GM15510 (cell line): ENCODE data around the gene HECTD1.

Experiments used
- POLR2A ChIP-seq: IDR thresholded peaks from 3 replicates; pipeline ENCODE4 v1.6.1; 2011; ENCODE audit warnings: borderline replicate concordance; ENCODE audit not compliant: insufficient read length; ENCODE audit errors: extremely low read depth

HECTD1 gene

DNA sequence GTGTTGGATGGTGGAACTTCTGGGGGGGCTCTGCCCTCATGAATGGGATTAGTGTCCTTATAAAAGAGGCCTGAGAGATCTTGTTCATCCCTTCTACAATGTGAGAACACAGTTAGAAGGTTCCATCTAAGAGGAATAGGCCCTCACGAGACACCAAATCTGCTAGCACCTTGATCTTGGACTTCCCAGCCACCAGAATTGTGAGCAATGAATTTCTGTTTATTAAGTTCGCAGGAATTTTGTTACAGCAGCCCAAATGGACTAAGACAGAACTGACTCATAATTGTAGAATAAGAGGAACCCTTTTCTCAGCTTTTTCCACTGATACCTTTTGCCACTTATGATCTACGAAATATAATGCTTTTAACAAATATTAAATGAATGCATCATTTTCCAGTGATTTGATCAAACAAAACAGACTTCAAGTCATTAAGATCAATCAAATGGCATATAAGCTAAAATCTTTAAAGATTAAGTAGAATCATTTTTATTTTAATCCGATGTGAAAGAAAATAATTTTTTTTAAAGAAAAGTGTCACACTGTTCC lies 68.2 kb downstream of the HECTD1 start:
- no peak for TF ChIP-seq POLR2A

DNA sequence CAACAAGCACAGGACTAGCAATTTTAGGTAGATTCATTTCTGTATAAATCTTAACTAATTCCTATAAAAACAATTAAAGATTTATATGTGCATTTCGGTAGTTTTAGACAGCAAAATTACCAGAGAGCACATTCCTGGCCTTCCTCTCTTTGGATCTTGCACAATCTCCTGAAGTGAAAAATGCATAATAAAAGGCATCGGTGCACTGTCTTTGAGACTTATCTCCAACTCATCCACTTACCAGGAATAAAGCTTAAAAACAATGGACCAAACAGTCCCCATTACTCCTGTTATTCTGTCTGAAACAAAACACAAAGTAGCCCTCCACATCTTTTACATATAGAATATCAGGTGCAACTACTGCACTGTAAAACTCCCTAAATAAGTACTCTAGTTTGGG lies 69.3 kb downstream of the HECTD1 start:
- no peak for TF ChIP-seq POLR2A

DNA sequence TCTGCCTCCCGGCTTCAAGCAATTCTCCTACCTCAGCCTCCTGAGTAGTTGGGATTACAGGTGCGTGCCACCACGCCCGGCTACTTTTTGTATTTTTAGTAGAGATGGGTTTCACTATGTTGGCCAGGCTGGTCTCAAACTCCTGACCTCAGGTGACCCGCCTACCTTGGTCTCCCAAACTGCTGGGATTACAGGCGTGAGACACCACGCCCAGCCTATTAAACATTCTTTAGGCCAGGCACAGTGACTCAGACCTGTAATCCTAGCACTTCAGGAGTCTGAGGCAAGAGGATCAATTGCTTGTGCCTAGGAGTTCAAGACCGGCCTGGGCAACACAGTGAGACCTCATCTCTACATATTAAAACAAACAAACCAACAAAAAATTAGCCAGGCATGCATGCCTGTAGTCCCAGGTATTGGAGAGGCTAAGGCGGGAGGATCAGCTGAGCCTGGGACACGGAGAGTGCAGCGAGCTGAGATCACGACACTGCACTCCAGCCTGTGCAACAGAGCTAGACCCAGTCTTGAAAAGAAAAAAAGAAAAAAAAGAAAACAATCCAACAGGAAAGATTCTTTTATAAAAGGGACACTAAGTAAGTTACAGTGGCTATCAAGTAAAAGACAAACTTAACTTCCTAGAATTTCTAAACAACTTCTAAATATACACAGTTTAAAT lies 70.2 kb downstream of the HECTD1 start:
- TF ChIP-seq POLR2A, result no peak

DNA sequence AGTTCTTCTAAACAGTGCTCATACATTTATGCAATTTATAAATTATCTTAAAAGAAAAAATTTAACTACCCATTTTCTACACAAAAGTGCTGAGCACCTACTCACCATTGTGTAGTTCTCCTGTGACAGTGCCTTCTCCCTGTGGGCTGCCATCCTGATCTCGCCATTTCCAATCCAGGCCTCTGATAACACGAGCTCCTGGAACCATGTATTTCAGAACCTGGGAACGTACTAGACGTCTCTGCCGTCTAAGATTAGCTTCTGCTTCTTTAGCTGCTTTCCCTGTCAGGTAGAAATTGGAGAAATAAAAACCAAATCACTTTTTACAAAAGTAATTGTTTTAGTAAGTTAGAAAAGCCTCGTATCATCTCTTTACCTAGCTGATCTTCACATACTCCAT lies 74.5 kb downstream of the HECTD1 start:
- TF ChIP-seq POLR2A, result no peak

DNA sequence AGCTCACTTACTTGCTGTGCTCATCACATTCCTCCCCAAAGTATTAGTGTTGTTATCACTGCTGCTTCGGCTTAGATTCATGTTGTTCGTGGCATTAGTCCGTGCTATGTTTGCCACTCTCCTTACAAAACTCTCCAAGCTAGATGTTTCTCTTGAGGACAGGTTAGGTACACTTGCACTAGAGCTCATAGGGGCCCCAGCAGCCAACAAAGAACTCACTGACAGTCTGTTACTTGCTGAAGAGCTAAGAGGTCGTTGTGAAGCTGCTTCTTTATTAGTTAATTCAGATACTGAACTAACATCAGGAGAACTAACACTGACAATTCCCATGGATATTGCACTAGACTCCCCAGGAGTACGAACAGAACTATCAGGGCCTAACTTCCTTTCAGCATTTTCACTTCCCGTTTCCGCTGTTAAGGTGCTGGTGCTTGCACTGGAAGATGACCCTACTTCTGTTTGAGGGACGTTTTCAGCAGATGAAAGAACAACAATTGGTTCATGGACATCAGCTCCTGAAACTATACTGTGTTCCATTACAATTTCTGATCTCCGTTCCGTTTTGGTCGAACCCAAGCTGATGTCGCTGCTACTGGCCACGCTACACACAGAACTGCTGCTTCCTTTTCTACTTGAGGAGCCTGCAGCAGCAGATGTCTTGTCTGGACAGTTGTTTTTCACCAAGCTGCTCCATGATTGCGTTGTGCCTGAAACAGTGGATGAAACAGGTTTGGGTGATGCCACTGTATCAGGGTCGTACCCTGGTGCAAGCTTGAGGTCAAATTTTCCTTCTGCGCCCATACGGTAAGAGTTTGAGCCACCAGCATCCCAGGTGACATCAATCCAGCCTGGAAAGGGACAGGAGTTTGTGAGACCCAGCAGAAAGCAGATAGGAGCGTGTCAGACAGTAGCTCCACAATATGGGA lies 78.7 kb downstream of the HECTD1 start:
- no peak for TF ChIP-seq POLR2A

DNA sequence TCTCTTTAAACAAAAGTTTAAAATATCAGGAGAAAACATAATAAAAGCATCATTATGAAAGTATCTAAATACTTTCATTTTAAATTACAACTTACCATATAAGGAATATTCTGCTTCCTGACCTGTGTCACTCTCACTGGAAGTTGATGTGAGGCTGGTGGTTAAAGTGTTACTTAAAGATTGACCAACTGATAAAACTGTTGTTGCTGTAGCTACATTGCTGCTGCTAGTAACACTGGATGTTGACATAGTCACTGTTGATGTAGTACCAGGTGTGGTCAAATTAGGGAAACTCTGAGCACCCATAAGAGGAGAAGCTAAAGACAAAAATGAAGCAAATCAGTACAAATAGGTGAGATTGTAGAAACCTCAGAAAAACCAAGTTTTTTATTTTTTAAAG lies 79.9 kb downstream of the HECTD1 start:
- no peak for TF ChIP-seq POLR2A

DNA sequence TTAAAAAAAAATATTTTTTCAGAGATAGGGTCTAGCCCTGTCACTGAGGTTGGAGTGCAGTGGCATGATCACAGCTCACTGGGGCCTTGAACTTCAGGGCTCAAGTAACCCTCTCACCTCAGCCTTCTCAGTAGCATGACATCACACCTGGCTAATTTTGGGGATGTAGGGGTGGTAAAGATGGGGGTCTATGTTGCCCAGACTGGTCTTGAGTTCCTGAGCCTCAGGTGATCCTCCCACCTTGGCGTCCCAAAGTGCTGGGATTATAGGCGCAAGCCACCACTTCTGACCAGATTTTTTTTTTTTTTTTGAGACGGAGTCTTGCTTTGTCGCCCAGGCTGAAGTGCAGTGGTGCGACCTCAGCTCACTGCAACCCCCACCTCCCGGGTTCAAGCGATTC lies 80.9 kb downstream of the HECTD1 start:
- TF ChIP-seq POLR2A, result no peak

DNA sequence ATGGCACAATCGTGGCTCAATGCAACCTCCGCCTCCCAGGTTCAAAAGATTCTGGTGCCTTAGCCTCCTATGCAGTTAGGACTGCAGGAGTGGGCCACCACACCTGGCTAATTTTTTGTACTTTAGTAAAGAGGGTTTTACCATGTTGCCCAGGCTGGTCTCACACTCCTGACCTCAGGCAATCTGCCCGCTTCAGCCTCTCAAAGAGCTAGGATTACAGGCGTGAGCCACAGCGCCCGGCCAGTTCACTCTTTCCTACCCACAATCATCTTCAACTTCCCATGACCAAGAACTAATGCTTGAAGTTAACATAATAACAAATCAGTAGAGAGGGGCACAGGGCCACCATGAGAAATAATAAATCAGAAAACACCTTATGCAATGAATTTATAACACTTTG lies 82.4 kb downstream of the HECTD1 start:
- TF ChIP-seq POLR2A, result no peak

DNA sequence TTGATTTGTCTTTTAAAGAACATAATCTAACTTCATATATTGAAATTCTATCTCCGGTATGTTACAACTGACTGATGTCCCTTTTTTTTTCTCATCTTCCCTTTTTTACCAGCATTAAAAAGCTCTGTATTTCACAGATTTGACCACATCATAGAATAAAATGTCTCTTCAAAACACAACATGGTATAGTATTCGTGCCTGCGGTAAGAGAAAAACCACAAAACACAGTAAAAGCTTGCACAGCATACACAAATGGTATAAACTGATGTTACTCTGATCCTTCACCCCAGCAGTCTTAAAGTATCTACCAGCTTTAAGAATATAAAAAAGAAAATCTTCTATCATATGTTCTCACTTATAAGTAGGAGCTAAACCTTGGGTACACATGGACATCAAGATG lies 83.4 kb downstream of the HECTD1 start:
- no peak for TF ChIP-seq POLR2A

DNA sequence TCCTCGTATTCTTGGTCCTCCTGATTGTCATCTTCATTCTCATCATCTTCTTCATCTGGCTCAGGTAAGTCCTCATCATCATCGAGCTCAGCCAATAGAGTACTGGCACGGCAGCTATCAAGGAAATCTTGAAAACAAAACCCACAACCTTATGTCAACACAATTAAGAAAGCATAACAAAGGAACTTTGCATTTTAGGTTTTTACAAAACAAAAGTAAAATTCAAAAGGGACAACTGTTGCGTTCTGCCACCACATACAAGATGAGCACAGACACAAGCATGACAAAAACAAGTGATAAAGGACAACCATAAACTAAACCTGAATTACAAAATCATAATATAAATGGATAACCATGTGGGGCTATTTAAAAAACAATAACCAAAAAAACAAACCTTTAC lies 84.7 kb downstream of the HECTD1 start:
- no peak for TF ChIP-seq POLR2A

DNA sequence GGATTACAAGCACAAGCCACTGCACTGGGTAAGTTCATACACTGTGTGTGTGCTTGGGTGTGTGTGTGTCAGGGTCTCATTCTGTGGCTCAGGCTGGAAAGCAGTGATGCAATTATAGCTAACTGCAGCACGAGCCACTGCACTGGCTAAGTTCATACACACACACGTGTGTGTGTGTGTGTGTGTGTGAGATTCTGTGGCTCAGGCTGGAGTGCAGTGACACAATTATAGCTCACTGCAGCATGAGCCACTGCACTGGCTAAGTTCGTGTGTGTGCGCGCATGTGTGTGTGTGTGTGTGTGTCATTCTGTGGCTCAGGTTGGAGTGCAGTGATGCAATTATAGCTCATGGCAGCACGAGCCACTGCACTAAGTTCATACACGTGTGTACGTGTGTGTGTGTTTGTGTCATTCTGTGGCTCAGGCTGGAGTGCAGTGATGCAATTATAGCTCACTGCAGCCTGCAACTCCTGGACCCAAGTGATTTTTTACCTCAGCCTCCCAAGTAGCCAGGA lies 85.4 kb downstream of the HECTD1 start:
- TF ChIP-seq POLR2A, result no peak

DNA sequence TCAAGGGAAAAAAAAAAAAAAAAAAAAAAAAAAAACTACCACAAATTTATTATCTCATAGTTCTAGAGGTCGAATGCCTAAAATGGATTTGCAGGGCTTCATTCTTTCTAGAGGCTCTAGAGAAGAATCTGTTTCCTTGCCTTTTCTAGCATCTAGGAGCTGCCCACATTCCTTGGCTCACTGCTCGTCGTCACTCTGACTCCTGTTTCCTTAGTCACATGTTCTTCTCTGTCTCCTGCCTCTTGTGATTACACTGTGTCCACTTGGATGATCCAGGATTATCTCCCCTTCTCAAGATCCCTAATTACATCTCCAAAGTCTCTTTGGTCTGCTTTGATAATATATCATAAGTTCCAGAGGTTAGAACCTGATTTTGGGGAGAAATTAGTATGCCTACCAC lies 88.7 kb downstream of the HECTD1 start:
- TF ChIP-seq POLR2A, result no peak

DNA sequence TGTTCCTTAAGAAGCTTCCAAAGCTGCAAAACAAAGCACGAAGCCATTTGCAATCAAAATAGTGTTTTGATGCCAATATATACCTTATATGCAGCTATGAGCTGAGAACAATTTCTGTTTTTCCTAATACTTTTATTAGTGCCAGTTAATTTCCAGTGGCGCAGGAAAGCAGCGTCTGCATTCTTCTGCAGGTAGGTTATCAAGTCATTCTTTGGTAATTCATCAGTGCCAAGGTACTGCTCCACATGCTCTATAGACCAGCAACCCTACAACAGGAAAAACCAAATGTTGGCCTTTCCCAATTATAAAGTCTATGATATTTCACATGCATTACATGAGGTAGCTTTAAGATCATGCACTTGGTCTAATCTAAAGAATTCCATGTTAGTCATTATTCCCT lies 93.8 kb downstream of the HECTD1 start:
- TF ChIP-seq POLR2A, result no peak

DNA sequence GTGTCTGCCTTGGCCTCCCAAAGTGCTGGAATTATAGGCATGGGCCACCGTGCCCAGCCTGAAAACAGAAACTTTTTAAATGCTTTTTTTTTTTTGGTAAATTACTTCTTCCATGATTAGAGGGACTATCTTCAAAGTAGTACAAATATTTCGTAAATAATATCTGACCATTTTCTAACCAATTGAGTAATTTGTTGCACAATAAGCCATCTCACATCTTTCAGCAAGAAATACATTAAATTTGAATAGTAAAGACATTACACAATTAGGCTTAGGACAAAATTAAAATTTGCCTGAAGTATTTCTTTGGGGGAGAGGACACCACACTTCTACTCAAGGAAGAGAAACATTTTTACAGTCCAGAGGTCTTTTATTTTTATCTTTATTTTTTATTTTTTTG lies 96.7 kb downstream of the HECTD1 start:
- no peak for TF ChIP-seq POLR2A

DNA sequence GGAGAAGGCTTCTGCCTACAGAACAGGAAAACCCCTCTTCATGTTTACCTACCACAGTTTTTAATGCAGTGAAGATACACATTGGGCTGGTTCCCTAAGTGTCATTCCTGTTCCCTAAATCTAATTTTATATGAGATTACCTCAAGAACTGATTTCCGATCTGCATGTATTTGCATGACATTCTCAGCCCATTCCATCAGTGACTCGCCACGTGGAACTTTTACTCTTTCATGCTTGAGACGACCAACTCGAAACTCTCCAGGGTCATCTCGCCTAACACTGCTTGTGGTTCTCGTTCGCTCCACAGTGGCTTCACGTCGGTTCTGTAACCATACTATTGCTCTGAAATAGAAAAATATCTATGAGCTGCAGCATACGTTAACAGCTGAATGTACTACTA lies 98.3 kb downstream of the HECTD1 start:
- TF ChIP-seq POLR2A, result no peak
